Measurements from ENCODE around the gene FOXL1.

- TF ChIP-seq ZNF274 (IDR thresholded peaks at IDR 0.05; ENCODE audit: low read depth, low read length) (no peak), POLR2A (IDR thresholded peaks at IDR 0.05; ENCODE audit: borderline replicate concordance, extremely low read depth, insufficient read depth, insufficient read length) (no peak), EZH2 (IDR thresholded peaks at IDR 0.05) (no peak)
These were observed 8.5 kb upstream of the FOXL1 start for GRCh38 chr16:86569701-86570447.

Measured in HCT116 (cell line).